Stimulated activated effector memory CD8-positive, alpha-beta T cell treated with anti-CD3 and anti-CD28 coated beads, Interleukin-12 subunit alpha, Interleukin-12 subunit beta, amount 100 ng/mL, for 72 hours (primary cell): ENCODE measurements around the gene CBX7.
A peak's percentile ranks its signal among the peaks of the same experiment; 100 is the strongest.

Source experiments
- ATAC-seq: fragments of 150-1000 bp; cut with Tn5 transposase; 2 replicates; pipeline ENCODE4 v1.10.0; 2021
- DNase-seq, 2 donors: peaks; one replicate each; pipeline ENCODE4 v3.0.0; 2021 to 2022; ENCODE audit warnings: low spot score in 2 of 2
- H3K27ac Mint-ChIP-seq: one replicate; pipeline ENCODE4 v1.8.0; 2022; ENCODE audit warnings: mild to moderate bottlenecking, mixed read lengths
- H3K36me3 Mint-ChIP-seq: one replicate; pipeline ENCODE4 v1.8.0; 2022; ENCODE audit warnings: mild to moderate bottlenecking, mixed read lengths
- H3K4me1 Mint-ChIP-seq: one replicate; pipeline ENCODE4 v1.8.0; 2022; ENCODE audit warnings: mixed read lengths
- H3K4me3 Mint-ChIP-seq: one replicate; pipeline ENCODE4 v1.8.0; 2022; ENCODE audit warnings: mild to moderate bottlenecking, mixed read lengths
- H3K9me3 Mint-ChIP-seq: one replicate; pipeline ENCODE4 v1.8.0; 2022; ENCODE audit warnings: mixed read lengths

The CBX7 gene

GRCh38 chr22:39083212-39084165 lies 69.0 kb downstream of the CBX7 start:
- Mint-ChIP-seq H3K36me3 (peaks cover 100% of the 10 kb centered on the region), H3K9me3 (no peaks in the 10 kb centered on the region), H3K4me1 (peaks cover 74% of the 10 kb centered on the region), H3K27ac (peak overlapping the region; percentile 96), H3K4me3 (peak overlapping the region; percentile 99)
- ATAC-seq (no peak), DNase-seq (no peak)

DNA sequence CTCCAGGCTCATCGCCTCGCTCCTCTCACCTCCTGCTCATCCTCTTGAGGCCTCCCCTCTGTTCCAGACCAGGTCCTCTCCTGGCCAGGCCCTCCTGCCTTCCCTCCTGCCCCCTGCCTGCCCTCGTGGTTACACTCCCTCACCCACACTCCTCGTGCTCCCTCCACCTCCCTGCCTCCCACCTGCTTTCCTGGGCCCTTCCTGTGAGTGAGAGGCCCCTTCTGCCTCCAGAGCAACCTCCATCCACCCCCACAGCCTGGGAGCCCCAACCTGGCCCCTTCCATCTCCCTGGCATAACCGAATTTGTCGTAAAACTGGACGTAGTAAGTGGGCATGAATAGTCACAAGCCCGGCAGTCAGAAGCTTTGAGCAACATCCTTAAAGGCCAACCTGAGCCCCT lies 70.9 kb downstream of the CBX7 start:
- ATAC-seq: no peak
- H3K27ac Mint-ChIP-seq: peak overlapping the region; percentile 96
- no peak for DNase-seq
- peak overlapping the region; percentile 99 for H3K4me3 Mint-ChIP-seq
- H3K36me3 Mint-ChIP-seq: peaks cover 98% of the 10 kb centered on the region
- H3K4me1 Mint-ChIP-seq: peaks cover 63% of the 10 kb centered on the region
- no peaks in the 10 kb centered on the region for H3K9me3 Mint-ChIP-seq

GRCh38 chr22:39081016-39081415 lies 71.5 kb downstream of the CBX7 start:
- no peaks in the 10 kb centered on the region for H3K9me3 Mint-ChIP-seq
- DNase-seq (no peak), ATAC-seq (no peak)
- H3K4me1 Mint-ChIP-seq: peaks cover 63% of the 10 kb centered on the region
- peak overlapping the region; percentile 96 for H3K27ac Mint-ChIP-seq
- peaks cover 92% of the 10 kb centered on the region for H3K36me3 Mint-ChIP-seq
- H3K4me3 Mint-ChIP-seq: peak overlapping the region; percentile 99
